ENCODE measurements around the gene FAM50B.

DNA sequence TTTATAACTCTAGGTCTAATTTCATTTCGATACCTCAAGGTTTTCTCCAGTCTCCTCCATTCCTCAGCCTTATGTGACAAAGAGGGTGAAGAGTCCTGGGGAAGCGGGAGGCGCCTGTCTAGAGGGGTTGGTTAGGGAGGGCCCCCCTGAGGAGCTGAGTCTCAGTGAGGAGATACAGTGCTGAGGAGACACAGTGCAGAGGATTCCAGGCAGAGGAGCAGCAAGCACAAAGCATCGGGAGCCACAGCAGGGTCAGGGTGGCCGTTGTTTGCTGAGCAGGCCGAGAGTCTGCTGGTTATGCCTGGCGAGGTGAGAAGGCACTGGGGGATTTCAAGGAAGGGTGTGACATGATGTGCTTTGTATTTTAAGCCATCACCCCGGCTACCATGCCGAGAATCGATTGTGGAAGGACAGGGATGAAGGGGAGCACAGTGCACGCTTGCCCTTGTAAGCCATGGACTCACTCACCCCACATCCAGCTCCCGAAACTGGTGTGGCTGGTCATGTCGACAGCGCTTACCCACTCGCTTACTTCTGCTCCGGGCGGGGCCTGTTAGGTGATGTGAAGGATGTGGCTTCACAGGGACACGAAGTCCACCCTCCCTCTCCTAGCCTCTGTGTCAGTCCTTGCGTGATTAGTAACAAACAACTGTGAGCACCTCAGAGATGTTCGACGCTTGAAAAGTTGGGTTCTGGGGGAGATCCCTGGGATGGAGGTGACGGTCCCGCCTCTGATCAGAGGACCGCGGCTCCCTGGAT, 30.2 kb downstream of the FAM50B start:
- no peak for TF ChIP-seq EZH2phosphoT487 (IDR thresholded peaks at IDR 0.05; ENCODE audit: borderline replicate concordance)
- TF ChIP-seq, protein P1, sequence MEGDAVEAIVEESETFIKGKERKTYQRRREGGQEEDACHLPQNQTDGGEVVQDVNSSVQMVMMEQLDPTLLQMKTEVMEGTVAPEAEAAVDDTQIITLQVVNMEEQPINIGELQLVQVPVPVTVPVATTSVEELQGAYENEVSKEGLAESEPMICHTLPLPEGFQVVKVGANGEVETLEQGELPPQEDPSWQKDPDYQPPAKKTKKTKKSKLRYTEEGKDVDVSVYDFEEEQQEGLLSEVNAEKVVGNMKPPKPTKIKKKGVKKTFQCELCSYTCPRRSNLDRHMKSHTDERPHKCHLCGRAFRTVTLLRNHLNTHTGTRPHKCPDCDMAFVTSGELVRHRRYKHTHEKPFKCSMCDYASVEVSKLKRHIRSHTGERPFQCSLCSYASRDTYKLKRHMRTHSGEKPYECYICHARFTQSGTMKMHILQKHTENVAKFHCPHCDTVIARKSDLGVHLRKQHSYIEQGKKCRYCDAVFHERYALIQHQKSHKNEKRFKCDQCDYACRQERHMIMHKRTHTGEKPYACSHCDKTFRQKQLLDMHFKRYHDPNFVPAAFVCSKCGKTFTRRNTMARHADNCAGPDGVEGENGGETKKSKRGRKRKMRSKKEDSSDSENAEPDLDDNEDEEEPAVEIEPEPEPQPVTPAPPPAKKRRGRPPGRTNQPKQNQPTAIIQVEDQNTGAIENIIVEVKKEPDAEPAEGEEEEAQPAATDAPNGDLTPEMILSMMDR (conservative IDR thresholded peaks at IDR 0.05; ENCODE audit: low read length) = no peak
